ENCODE measurements around the gene GLRX3. TPM values are rescaled to one million over a fixed set of nuclear protein-coding genes. Genes with fewer than 3 reads are reported as not detected.

The GLRX3 gene
- total RNA-seq, 6 experiments from 2014 or later, result 23.5 to 50.6 (median 33.4) TPM

- ATAC-seq (no peak), DNase-seq (no peak)
- Histone ChIP-seq H3K9me3 (no peaks in the 10 kb centered on the region), H3K27ac (no peak overlapping the region), H3K36me3 (peaks cover 0 to 28% (median 9%) of the 10 kb centered on the region in 4 donors), H3K4me3 (no peak overlapping the region), H3K27me3 (no peaks in the 10 kb centered on the region), H3K4me1 (peaks cover 0 to 3% (median 0%) of the 10 kb centered on the region in 4 donors)
- 98% methylated on average over 7 of the region's 11 CpGs for WGBS (ENCODE audit: insufficient coverage, low coverage, low lambda C conversion rate, missing lambda C conversion rate)
- intact Hi-C loops (cut with DNase I), result loop anchor here in 1 of 2 donors (10.0 kb wide), 1 partner anchor 1689 kb away; no protein-coding TSS in a partner anchor
- TF ChIP-seq POLR2A (IDR thresholded peaks at IDR 0.05) (no peak), CTCF (IDR thresholded peaks at IDR 0.05) (no peak)
Observed at GRCh38 chr10:130185591-130185990, 49.4 kb downstream of the GLRX3 start.

- no peaks in the 10 kb centered on the region for H3K27me3 ChIP-seq
- 80% methylated on average over 2 of the region's 28 CpGs for WGBS (ENCODE audit: insufficient coverage, low coverage, low lambda C conversion rate, missing lambda C conversion rate)
- DNase-seq, result no peak
Observed at GRCh38 chr10:130188195-130189175, 52.3 kb downstream of the GLRX3 start.

GRCh38 chr10:130189608-130190054 lies 53.4 kb downstream of the GLRX3 start:
- Histone ChIP-seq H3K36me3 (peaks cover 0 to 5% (median 2%) of the 10 kb centered on the region in 4 donors), H3K9me3 (no peaks in the 10 kb centered on the region), H3K4me3 (no peak overlapping the region), H3K4me1 (peaks cover 0 to 5% (median 0%) of the 10 kb centered on the region in 4 donors), H3K27ac (no peak overlapping the region), H3K27me3 (no peaks in the 10 kb centered on the region)
- ATAC-seq, result peak in 2 of 4 donors; percentile 2 to 4
- WGBS (ENCODE audit: insufficient coverage, low coverage, low lambda C conversion rate, missing lambda C conversion rate), result 0% methylated on average over 1 of the region's 25 CpGs
- TF ChIP-seq CTCF (IDR thresholded peaks at IDR 0.05) (no peak), POLR2A (IDR thresholded peaks at IDR 0.05) (no peak)
- DNase-seq, result no peak
- intact Hi-C loops (cut with DNase I), result loop anchor here in 1 of 2 donors (10.0 kb wide), 1 partner anchor 1685 kb away; no protein-coding TSS in a partner anchor

More at GRCh38 chr10:130188195-130189175, 52.3 kb downstream of the GLRX3 start:
- Histone ChIP-seq H3K36me3 (peaks cover 0 to 16% (median 4%) of the 10 kb centered on the region in 4 donors), H3K4me3 (no peak overlapping the region), H3K4me1 (peaks cover 0 to 5% (median 0%) of the 10 kb centered on the region in 4 donors), H3K27ac (no peak overlapping the region), H3K9me3 (no peaks in the 10 kb centered on the region)
- TF ChIP-seq POLR2A (IDR thresholded peaks at IDR 0.05) (no peak), CTCF (IDR thresholded peaks at IDR 0.05) (no peak)
- no peak for ATAC-seq
- intact Hi-C loops (cut with DNase I), result loop anchor here in 1 of 2 donors (10.0 kb wide), 1 partner anchor 1686 kb away; no protein-coding TSS in a partner anchor

- no peak overlapping the region for H3K27ac ChIP-seq
- peak overlapping the region; percentile 60 to 67 (median 65) for H3K4me3 ChIP-seq
- peaks cover 0 to under 1% (median 0%) of the 10 kb centered on the region in 4 donors for H3K36me3 ChIP-seq
- H3K4me1 ChIP-seq, result peaks cover 0 to 5% (median 0%) of the 10 kb centered on the region in 4 donors
- H3K27me3 ChIP-seq, result no peaks in the 10 kb centered on the region
- no CpG with 5 or more reads among the region's 81 CpGs for WGBS (ENCODE audit: insufficient coverage, low coverage, low lambda C conversion rate, missing lambda C conversion rate)
- ATAC-seq (peak; percentile 94 to 99 (median 95)), DNase-seq (peak; percentile 90 to 91 (median 90))
- intact Hi-C loops (cut with DNase I), result no loop called here
- TF ChIP-seq POLR2A (IDR thresholded peaks at IDR 0.05), result no peak
- peak; percentile 100 for TF ChIP-seq CTCF (IDR thresholded peaks at IDR 0.05)
- no peaks in the 10 kb centered on the region for H3K9me3 ChIP-seq
Observed at GRCh38 chr10:130190055-130190736, 54.0 kb downstream of the GLRX3 start.

Measured in right lobe of liver (tissue), 6 donors.